NOMO-1 treated with DMSO at 0.1 percent for 48 hours (cell line): ENCODE results near the gene ASRGL1.
"Not testable (repeated sequence)": the region's sequence is repeated elsewhere in the genome, so short reads cannot be mapped to it uniquely, and the experiment has no call there.

Experiments used
- DNase-seq: peaks from one replicate; lab custom pipeline; 2025; ENCODE audit not compliant: unreplicated experiment; lab: John Stamatoyannopoulos, UW

Gene ASRGL1

DNA sequence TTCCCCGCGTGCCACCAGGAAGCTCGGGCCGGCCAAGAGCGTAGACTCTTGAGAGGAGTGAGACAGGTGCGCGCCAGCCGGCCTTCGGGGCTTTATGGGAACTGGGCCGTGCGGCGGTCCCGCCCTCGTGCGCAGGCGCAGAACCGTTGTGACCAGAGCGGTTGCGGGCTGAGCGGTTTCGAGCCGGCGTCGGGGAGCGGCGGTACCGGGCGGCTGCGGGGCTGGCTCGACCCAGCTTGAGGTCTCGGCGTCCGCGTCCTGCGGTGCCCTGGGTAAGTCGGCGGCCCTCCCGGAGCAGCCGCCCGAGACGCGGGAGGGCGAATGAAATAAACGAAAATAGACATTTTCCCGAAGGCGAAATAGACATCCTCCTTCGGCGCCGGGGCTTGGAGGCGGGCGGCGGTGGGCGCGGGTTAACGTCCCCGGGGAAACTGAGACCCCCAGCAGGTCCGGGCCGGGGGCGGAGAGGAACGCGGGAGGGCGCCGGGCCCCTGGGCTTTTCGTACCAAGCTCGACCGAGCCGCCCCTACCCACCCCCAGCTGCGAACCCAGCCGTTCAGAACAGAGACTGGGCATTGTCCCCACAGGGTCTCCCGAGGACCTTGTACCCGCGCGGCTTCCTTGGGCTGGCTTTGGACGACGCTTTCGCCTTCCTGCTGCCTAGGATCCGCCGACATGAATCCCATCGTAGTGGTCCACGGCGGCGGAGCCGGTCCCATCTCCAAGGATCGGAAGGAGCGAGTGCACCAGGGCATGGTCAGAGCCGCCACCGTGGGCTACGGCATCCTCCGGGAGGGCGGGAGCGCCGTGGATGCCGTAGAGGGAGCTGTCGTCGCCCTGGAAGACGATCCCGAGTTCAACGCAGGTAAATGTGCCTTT, at the start of gene ASRGL1:
ASRGL1 (plus strand) TSS at position 146 of the 879 bp plus-strand sequence; CDS start at position 676, 530 bp downstream.
- peak; percentile 64 for DNase-seq

GRCh38 chr11:62295504-62295903, 41.7 kb upstream of the ASRGL1 start:
- DNase-seq: no peak

DNA sequence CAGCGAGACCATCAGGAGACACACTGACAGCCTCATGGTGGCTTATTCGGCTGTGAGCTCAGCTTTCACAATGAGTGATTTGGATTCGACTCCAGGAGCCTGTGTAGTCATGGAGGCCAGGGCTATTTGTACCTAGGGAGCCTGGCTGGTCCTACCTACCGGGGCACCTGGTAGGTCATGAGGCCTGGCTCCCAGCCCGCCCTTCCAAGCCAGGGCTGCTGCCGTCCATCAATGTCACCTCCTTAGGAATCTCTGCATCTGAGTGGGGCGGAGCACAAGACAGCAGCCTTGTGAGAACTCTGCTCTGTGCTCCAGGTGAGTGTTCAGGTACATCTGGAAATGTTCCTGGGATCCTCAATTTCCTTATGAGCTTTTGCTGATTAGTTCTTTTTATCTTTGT, 38.3 kb upstream of the ASRGL1 start, which contains the start of gene SCGB1D4:
SCGB1D4 (minus strand) TSS at position 101 of the 400 bp plus-strand sequence; CDS start at position 36, 65 bp downstream.
- no peak for DNase-seq

GRCh38 chr11:62306227-62306626, 31.0 kb upstream of the ASRGL1 start:
- DNase-seq: no peak

DNA sequence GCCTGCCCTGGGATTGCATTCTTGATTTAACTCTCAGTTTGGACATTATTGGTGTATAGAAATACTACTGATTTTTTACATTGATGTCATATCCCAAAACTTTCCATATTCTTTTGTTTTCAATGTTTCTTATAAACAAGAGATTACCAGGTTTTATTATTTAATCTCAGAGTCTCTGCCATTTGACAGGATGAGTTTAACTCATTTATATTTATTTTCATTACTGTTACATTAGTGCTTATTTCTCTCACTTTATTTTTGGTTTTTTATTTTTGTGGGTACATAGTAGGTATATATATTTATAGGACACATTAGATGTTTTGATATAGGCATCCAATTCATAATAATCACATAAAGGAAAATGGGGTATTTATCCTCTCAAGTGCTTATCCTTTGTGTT, 29.3 kb upstream of the ASRGL1 start:
- DNase-seq: no peak

DNA sequence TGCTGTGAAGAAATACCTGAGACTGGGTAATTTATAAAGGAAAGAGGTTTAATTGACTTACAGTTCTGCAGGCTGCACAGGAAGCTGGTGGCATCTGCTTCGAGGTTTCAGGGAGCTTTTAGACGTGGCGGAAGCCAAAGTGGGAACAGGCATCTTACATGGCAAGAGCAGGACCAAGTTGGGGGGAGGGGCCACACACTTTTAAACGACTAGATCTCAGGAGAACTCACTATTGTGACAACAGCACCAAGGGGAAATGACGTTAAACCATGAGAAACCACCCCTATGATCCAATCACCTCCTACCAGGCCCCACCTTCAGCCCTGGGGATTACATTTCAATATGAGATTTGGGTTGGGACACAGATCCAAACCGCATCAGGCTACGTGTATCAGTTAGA, 27.3 kb upstream of the ASRGL1 start:
- no peak for DNase-seq

DNA sequence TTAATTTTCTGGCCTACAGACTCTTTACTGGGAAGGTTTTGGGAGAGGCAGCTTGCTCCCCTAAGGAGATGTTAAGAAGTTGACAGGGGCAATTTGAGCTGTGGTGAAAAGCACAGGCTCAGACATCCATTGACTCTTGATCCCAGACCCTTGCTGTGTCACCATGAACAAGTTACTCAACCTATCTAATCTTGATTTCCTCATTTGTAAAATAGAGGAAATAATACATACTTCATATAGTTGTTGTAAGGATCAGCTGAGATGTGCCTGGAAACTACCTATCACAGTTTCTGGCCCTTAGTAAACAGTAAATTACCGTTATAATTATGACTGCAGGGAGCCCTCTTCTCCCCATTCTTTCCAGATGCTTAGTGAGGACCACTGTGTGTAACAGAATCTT, 21.8 kb upstream of the ASRGL1 start:
- DNase-seq: peak; percentile 38

DNA sequence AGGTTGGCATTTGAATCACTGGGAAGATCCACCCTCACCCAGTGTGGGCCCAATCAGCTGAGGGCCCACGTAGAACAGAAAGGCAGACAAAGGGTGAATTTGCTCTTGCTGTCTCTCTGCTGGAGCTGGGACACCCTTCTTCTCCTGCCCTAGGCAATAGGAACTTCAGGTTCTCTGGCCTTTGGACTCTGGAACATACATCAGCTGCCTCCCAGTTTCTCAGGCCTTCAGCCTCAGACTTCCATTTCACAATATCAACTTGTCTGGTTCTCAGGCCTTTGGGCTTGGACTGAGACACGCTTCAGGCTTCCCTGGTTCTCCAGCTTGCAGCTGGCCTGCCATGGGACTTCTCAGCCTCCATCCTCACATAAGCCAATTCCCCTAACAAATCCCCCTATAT, 14.7 kb upstream of the ASRGL1 start:
- DNase-seq: no peak

GRCh38 chr11:62324731-62325556, 12.3 kb upstream of the ASRGL1 start:
- DNase-seq: peak; percentile 71

GRCh38 chr11:62325781-62326180, 11.5 kb upstream of the ASRGL1 start:
- not testable (repeated sequence) for DNase-seq

DNA sequence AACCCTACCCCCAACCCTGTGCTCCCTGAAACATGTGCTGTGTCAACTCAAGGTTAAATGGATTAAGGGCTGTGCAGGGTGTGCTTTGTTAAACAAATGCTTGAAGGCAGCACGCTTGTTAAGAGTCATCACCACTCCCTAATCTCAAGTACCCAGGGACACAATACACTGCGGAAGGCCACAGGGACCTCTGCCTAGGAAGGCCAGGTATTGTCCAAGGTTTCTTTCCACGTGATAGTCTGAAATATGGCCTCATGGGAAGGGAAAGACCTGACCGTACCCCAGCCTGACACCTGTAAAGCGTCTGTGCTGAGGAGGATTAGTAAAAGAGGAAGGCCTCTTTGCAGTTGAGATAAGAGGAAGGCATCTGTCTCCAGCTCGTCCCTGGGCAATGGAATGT, 10.5 kb upstream of the ASRGL1 start:
- not testable (repeated sequence) for DNase-seq

DNA sequence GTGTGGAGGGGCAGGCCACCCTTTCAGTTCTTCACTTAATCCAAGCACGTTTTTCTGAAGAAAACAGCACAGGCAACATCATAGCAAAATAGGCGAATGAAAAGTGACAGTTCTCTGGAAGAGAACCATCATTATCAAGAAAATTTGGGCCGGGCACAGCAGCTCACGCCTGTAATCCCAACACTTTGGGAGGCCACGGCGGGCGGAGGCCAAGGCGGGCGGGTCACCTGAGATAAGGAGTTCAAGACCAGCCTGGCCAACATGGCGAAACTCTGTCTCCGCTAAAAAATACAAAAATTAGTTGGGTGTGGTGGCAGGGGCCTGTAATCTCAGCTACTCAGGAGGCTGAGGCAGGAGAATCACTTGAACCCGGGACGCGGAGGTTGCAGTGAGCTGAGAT, 9.7 kb upstream of the ASRGL1 start:
- not testable (repeated sequence) for DNase-seq

- DNase-seq: not testable (repeated sequence)
Observed at GRCh38 chr11:62331264-62331663, 6.0 kb upstream of the ASRGL1 start.

GRCh38 chr11:62333768-62334167, 3.5 kb upstream of the ASRGL1 start:
- peak; percentile 61 for DNase-seq

DNA sequence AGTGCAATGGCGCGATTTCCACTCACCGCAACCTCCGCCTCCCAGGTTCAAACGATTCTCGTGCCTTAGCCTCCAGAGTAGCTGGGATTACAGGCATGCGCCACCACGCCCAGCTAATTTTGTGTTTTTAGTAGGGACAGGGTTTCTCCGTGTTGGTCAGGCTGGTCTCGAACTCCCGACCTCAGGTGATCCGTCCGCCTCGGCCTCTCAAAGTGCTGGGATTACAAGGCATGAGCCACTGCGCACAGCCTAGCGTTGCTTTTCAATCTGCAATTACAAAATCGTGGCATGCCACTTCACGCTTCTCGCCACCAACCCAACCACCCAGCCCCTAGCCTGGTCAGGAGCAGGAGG, 322 bp upstream of the ASRGL1 start:
- DNase-seq: not testable (repeated sequence)

- no peak for DNase-seq
Observed at GRCh38 chr11:62338218-62338617, 970 bp downstream of the ASRGL1 start.

GRCh38 chr11:62340269-62340901, 3.1 kb downstream of the ASRGL1 start:
- DNase-seq: peak; percentile 49

GRCh38 chr11:62341588-62341987, 4.3 kb downstream of the ASRGL1 start:
- peak; percentile 28 for DNase-seq

- peak; percentile 75 for DNase-seq
Observed at GRCh38 chr11:62343646-62344190, 6.5 kb downstream of the ASRGL1 start.

DNA sequence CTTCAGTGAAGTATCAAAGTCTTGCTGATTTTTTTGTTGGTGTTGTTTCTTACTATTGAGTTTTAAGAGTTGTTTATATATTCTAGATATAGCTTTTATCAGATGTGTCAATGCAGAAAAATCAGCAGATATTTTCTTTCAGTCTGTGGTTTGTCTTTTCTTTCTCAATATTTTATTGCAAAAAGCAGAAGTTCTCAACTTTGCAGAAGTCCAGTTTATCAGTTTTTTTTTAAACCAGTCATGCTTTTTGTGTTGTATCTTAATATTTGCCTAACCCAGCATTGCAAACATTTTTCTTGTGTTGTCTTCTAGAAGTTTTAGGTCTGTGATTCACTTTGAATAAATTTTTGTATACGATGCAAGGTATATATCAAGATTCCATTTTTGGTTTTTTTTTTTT, 7.0 kb downstream of the ASRGL1 start:
- peak; percentile 91 for DNase-seq

DNA sequence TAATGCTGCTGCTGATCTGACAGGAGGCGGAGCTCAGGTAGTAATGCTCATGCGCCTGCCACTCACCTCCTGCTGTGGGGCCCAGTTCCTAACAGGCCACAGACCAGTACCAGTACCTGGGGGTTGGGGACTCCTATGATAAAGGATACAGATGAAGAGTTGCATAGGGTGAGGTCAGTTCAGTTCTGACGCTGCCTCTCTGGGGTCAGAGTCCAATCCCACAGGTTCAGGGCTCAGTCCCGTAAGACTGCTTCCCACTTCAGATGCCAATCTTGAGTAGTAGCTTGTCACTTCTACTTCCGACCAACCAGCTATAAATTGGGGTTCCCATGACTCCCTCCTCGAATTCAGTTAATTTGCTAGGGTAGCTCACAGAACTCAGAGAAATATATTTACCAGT, 8.6 kb downstream of the ASRGL1 start:
- DNase-seq: no peak
